H1 (cell line): ENCODE data around the gene TMEM232.

Experiments used
- CBX5 ChIP-seq: fragments of 300-800, 300-1000 bp; sonication (generic); IDR thresholded peaks from 2 replicates; pipeline ENCODE4 v1.7.1; 2016; ENCODE audit warnings: antibody characterized with exemption, low read length, low read depth
- EGR1 ChIP-seq: IDR thresholded peaks from 2 replicates; pipeline ENCODE4 v1.6.1; 2011; ENCODE audit warnings: low read depth, low read length, borderline replicate concordance
- JUN ChIP-seq: IDR thresholded peaks from 2 replicates; pipeline ENCODE4 v1.6.1; 2011; ENCODE audit warnings: low read depth, mild to moderate bottlenecking, improper control_type of control experiment, low read length
- POLR2A ChIP-seq, 2 experiments: IDR thresholded peaks; 1 replicate in 1 of 2; 2 replicates in 1 of 2; pipeline ENCODE4 v1.6.1; 2011; ENCODE audit warnings: low read depth in 2 of 2, low read length in 2 of 2, mild to moderate bottlenecking in 2 of 2; ENCODE audit errors: control extremely low read depth in 1 of 2
- RAD21 ChIP-seq, 2 experiments: IDR thresholded peaks in 1 of 2; conservative IDR thresholded peaks in 1 of 2; 2 replicates each; pipeline ENCODE4 v1.6.1; 2011; ENCODE audit warnings: low read depth in 2 of 2, low read length in 2 of 2, improper control_type of control experiment in 1 of 2, inconsistent platforms in 1 of 2, mild to moderate bottlenecking in 1 of 2, moderate library complexity in 1 of 2
- SRF ChIP-seq: IDR thresholded peaks from 2 replicates; pipeline ENCODE4 v1.6.1; 2011; ENCODE audit warnings: mild to moderate bottlenecking, low read depth, low read length, moderate library complexity
- TAF1 ChIP-seq: IDR thresholded peaks from 2 replicates; pipeline ENCODE4 v1.6.1; 2011; ENCODE audit warnings: mild to moderate bottlenecking, low read depth, low read length
- TF ChIP-seq, protein P1 (sequence below), 3 experiments: IDR thresholded peaks; 1 replicate in 2 of 3; 2 replicates in 1 of 3; pipeline versions ENCODE4 v1.5.1 to v1.6.1; 2011; ENCODE audit warnings: low read length in 3 of 3, mild to moderate bottlenecking in 3 of 3, inconsistent platforms in 2 of 3, low read depth in 1 of 3, moderate library complexity in 1 of 3; ENCODE audit not compliant: insufficient read depth in 1 of 3; ENCODE audit errors: control extremely low read depth in 1 of 3

GRCh38 chr5:110590187-110590586, 136.3 kb downstream of the TMEM232 start:
- TF ChIP-seq, protein P1, sequence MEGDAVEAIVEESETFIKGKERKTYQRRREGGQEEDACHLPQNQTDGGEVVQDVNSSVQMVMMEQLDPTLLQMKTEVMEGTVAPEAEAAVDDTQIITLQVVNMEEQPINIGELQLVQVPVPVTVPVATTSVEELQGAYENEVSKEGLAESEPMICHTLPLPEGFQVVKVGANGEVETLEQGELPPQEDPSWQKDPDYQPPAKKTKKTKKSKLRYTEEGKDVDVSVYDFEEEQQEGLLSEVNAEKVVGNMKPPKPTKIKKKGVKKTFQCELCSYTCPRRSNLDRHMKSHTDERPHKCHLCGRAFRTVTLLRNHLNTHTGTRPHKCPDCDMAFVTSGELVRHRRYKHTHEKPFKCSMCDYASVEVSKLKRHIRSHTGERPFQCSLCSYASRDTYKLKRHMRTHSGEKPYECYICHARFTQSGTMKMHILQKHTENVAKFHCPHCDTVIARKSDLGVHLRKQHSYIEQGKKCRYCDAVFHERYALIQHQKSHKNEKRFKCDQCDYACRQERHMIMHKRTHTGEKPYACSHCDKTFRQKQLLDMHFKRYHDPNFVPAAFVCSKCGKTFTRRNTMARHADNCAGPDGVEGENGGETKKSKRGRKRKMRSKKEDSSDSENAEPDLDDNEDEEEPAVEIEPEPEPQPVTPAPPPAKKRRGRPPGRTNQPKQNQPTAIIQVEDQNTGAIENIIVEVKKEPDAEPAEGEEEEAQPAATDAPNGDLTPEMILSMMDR (IDR thresholded peaks at IDR 0.05; ENCODE audit: control extremely low read depth in 1 of 3, insufficient read depth in 1 of 3, low read depth in 1 of 3, low read length in 3 of 3): peak in 2 of 3 experiments; percentile 55 to 61; a peak in 3 of 4 replicates
- TF ChIP-seq CBX5 (no peak), EGR1 (no peak), TAF1 (no peak), POLR2A (IDR thresholded peaks at IDR 0.05; ENCODE audit: control extremely low read depth in 1 of 2, low read depth in 2 of 2, low read length in 2 of 2) (no peak), RAD21 (IDR thresholded peaks at IDR 0.05 in 1 of 2, conservative IDR thresholded peaks at IDR 0.05 in 1 of 2; ENCODE audit: low read depth in 2 of 2, low read length in 2 of 2) (peak; percentile 68 to 77), JUN (no peak), SRF (no peak)
